ENCODE measurements around the gene SDS.

SDS gene

GRCh38 chr12:113401066-113402000 is 2.4 kb downstream of the SDS start:
- DNase-seq: no peak
- TF ChIP-seq GATA1 (IDR thresholded peaks at IDR 0.05; ENCODE audit: low read depth, low read length): no peak
- no peak for TF ChIP-seq POLR2A (IDR thresholded peaks at IDR 0.05; ENCODE audit: low read length)

- no peak for DNase-seq
- no peak for TF ChIP-seq POLR2A (IDR thresholded peaks at IDR 0.05; ENCODE audit: low read length)
- TF ChIP-seq GATA1 (IDR thresholded peaks at IDR 0.05; ENCODE audit: low read depth, low read length): no peak
Observed at GRCh38 chr12:113400362-113400761, 3.3 kb downstream of the SDS start.

GRCh38 chr12:113399490-113399889 is 4.2 kb downstream of the SDS start:
- no peak for DNase-seq
- no peak for TF ChIP-seq GATA1 (IDR thresholded peaks at IDR 0.05; ENCODE audit: low read depth, low read length)
- no peak for TF ChIP-seq POLR2A (IDR thresholded peaks at IDR 0.05; ENCODE audit: low read length)

- no peak for TF ChIP-seq POLR2A (IDR thresholded peaks at IDR 0.05; ENCODE audit: low read length)
- TF ChIP-seq GATA1 (IDR thresholded peaks at IDR 0.05; ENCODE audit: low read depth, low read length): no peak
- DNase-seq: no peak
Observed at GRCh38 chr12:113398346-113399290, 5.1 kb downstream of the SDS start.

- no peak for DNase-seq
- TF ChIP-seq GATA1 (IDR thresholded peaks at IDR 0.05; ENCODE audit: low read depth, low read length) (no peak), POLR2A (IDR thresholded peaks at IDR 0.05; ENCODE audit: low read length) (no peak)
Observed at GRCh38 chr12:113397497-113398197, 6.0 kb downstream of the SDS start.

- DNase-seq: no peak
- TF ChIP-seq POLR2A (IDR thresholded peaks at IDR 0.05; ENCODE audit: low read length): no peak
- TF ChIP-seq GATA1 (IDR thresholded peaks at IDR 0.05; ENCODE audit: low read depth, low read length): no peak
Observed at GRCh38 chr12:113396828-113397496, 6.7 kb downstream of the SDS start.

- TF ChIP-seq POLR2A (IDR thresholded peaks at IDR 0.05; ENCODE audit: low read length): no peak
- TF ChIP-seq GATA1 (IDR thresholded peaks at IDR 0.05; ENCODE audit: low read depth, low read length): no peak
- DNase-seq: no peak
Observed at GRCh38 chr12:113396200-113396599, 7.5 kb downstream of the SDS start.

- no peak for DNase-seq
- no peak for TF ChIP-seq POLR2A (IDR thresholded peaks at IDR 0.05; ENCODE audit: low read length)
- TF ChIP-seq GATA1 (IDR thresholded peaks at IDR 0.05; ENCODE audit: low read depth, low read length): no peak
Observed at GRCh38 chr12:113395119-113395518, 8.6 kb downstream of the SDS start.

GRCh38 chr12:113393749-113394148 is 9.9 kb downstream of the SDS start:
- no peak for DNase-seq
- TF ChIP-seq POLR2A (IDR thresholded peaks at IDR 0.05; ENCODE audit: low read length) (no peak), GATA1 (IDR thresholded peaks at IDR 0.05; ENCODE audit: low read depth, low read length) (no peak)

GRCh38 chr12:113392988-113393579 is 10.6 kb downstream of the SDS start:
- TF ChIP-seq POLR2A (IDR thresholded peaks at IDR 0.05; ENCODE audit: low read length): no peak
- no peak for TF ChIP-seq GATA1 (IDR thresholded peaks at IDR 0.05; ENCODE audit: low read depth, low read length)
- DNase-seq: peak; percentile 20 to 26

GRCh38 chr12:113392520-113392919 is 11.2 kb downstream of the SDS start:
- DNase-seq: no peak
- TF ChIP-seq POLR2A (IDR thresholded peaks at IDR 0.05; ENCODE audit: low read length): no peak
- no peak for TF ChIP-seq GATA1 (IDR thresholded peaks at IDR 0.05; ENCODE audit: low read depth, low read length)

- TF ChIP-seq GATA1 (IDR thresholded peaks at IDR 0.05; ENCODE audit: low read depth, low read length): no peak
- no peak for TF ChIP-seq POLR2A (IDR thresholded peaks at IDR 0.05; ENCODE audit: low read length)
- DNase-seq: no peak
Observed at GRCh38 chr12:113391650-113392337, 11.9 kb downstream of the SDS start.

Measured in erythroblast (primary cell).